HCT116 (cell line): ENCODE data around the gene FKBP2. TPM values are rescaled to one million over a fixed set of nuclear protein-coding genes. Genes with fewer than 3 reads are reported as not detected.

Experiments used
- ATAC-seq: fragments of 200-7000 bp; cut with Tn5 transposase; 2 replicates; pipeline ENCODE4 v1.9.1; 2020; ENCODE audit warnings: mild to moderate bottlenecking, moderate library complexity
- BruUV-seq: library from RNA; stranded (reverse); fragments of 400-500 nt; replicated peaks from 2 replicates; lab custom pipeline; 2021; lab: Mats Ljungman, UMichigan
- CTCF ChIA-PET: fragments of 300-600 bp; sonication (Branson Sonifier 250); formaldehyde crosslinking; loops from one replicate; lab custom pipeline; 2021; ENCODE audit warnings: antibody characterized with exemption; lab: Charles Lee
- POLR2A ChIA-PET: fragments of 300-600, 350-600 bp; sonication (Branson Sonifier 250); formaldehyde crosslinking; loops from one replicate; lab custom pipeline; 2021; ENCODE audit warnings: antibody characterized with exemption; lab: Charles Lee
- RAD21 ChIA-PET, 2 experiments: fragments of 300-600 bp; sonication (Branson Sonifier 250); formaldehyde crosslinking; loops; one replicate each; lab custom pipeline; 2023; ENCODE audit warnings: low total read pairs in 2 of 2; ENCODE audit not compliant: uncharacterized antibody in 2 of 2, unreplicated experiment in 2 of 2, low non-redundant PET in 1 of 2; lab: Charles Lee
- DNase-seq: peaks from one replicate; pipeline ENCODE4 v3.0.0-alpha.2; 2010; ENCODE audit warnings: low read depth, low spot score
- H2AFZ ChIP-seq: fragments of 200-600 bp; shearing (Covaris generic), sonication (generic); 2 replicates; pipeline ENCODE4 v1.6.1; 2017; ENCODE audit warnings: low read depth, mixed run types, mixed read lengths, antibody characterized with exemption, low read length; ENCODE audit not compliant: poor library complexity, severe bottlenecking
- H3K27ac ChIP-seq: 2 replicates; pipeline ENCODE4 v1.5.1; 2012; ENCODE audit warnings: low read depth, low read length
- H3K27me3 ChIP-seq: fragments of 200-600 bp; sonication (generic); 2 replicates; pipeline ENCODE4 v1.6.1; 2016; ENCODE audit warnings: mixed run types, low read length, mixed read lengths; ENCODE audit not compliant: insufficient read depth
- H3K36me3 ChIP-seq, 2 experiments: fragments of 200-500 bp in 1 of 2; fragments of 200-600 bp in 1 of 2; sonication (Bioruptor generic) in 1 of 2; sonication (generic) in 1 of 2; 2 replicates each; pipeline versions ENCODE4 v1.5.1 to v1.6.1; 2014 to 2016; ENCODE audit warnings: low read length in 2 of 2, inconsistent platforms in 1 of 2, mixed read lengths in 1 of 2, mixed run types in 1 of 2; ENCODE audit not compliant: insufficient read depth in 2 of 2, control insufficient read depth in 1 of 2
- H3K4me1 ChIP-seq, 2 experiments: fragments of 200-600 bp in 1 of 2; sonication (generic) in 1 of 2; 2 replicates each; pipeline versions ENCODE4 v1.5.1 to v1.6.1; 2012 to 2017; ENCODE audit warnings: low read length in 2 of 2, inconsistent platforms in 1 of 2, mild to moderate bottlenecking in 1 of 2, mixed read lengths in 1 of 2, mixed run types in 1 of 2, moderate library complexity in 1 of 2; ENCODE audit not compliant: insufficient read depth in 2 of 2, control insufficient read depth in 1 of 2
- H3K4me2 ChIP-seq: fragments of 200-600 bp; sonication (generic); 2 replicates; pipeline ENCODE4 v1.6.1; 2017; ENCODE audit warnings: mixed run types, low read length, mixed read lengths
- H3K4me3 ChIP-seq, 2 experiments: fragments of 200-600 bp in 1 of 2; sonication (generic) in 1 of 2; replicated peaks in 1 of 2; 2 replicates each; pipeline ENCODE4 v1.5.1; 2011 to 2016; ENCODE audit warnings: low read length in 2 of 2, control low read depth in 1 of 2, low read depth in 1 of 2, mild to moderate bottlenecking in 1 of 2, mixed read lengths in 1 of 2, mixed run types in 1 of 2
- H3K79me2 ChIP-seq: fragments of 200-600 bp; sonication (generic); 2 replicates; pipeline ENCODE4 v1.6.1; 2017; ENCODE audit warnings: mild to moderate bottlenecking, mixed run types, low read length, moderate library complexity, mixed read lengths; ENCODE audit not compliant: insufficient read depth
- H3K9ac ChIP-seq: fragments of 200-600 bp; sonication (generic); 2 replicates; pipeline ENCODE4 v1.6.1; 2016; ENCODE audit warnings: low read length, mixed read lengths
- H3K9me2 ChIP-seq: fragments of 200-600 bp; sonication (generic), shearing (Covaris generic); 2 replicates; pipeline ENCODE4 v1.6.1; 2017; ENCODE audit warnings: mixed run types, mild to moderate bottlenecking, moderate library complexity; ENCODE audit not compliant: insufficient read depth
- H3K9me3 ChIP-seq, 2 experiments: fragments of 200-500 bp in 1 of 2; fragments of 200-600 bp in 1 of 2; sonication (Bioruptor generic) in 1 of 2; sonication (generic) in 1 of 2; 2 replicates each; pipeline ENCODE4 v1.6.1; 2014 to 2017; ENCODE audit warnings: low read length in 2 of 2, mixed read lengths in 2 of 2, inconsistent platforms in 1 of 2, low read depth in 1 of 2, mild to moderate bottlenecking in 1 of 2, mixed run types in 1 of 2, moderate library complexity in 1 of 2; ENCODE audit not compliant: control insufficient read depth in 1 of 2, insufficient read depth in 1 of 2
- H4K20me1 ChIP-seq: fragments of 200-600 bp; sonication (generic), shearing (Covaris generic); 2 replicates; pipeline ENCODE4 v1.6.1; 2017; ENCODE audit warnings: mixed run types, mild to moderate bottlenecking, moderate library complexity; ENCODE audit not compliant: insufficient read depth
- EZH2phosphoT487 ChIP-seq: fragments of 200-600 bp; IDR thresholded peaks from 2 replicates; pipeline ENCODE4 v1.6.1; 2018; ENCODE audit warnings: antibody characterized with exemption, borderline replicate concordance
- POLR2AphosphoS5 ChIP-seq: IDR thresholded peaks from 2 replicates; pipeline ENCODE4 v1.6.1; 2011; ENCODE audit warnings: mild to moderate bottlenecking, low read depth, low read length, moderate library complexity
- YY1 ChIP-seq: IDR thresholded peaks from 2 replicates; pipeline ENCODE4 v1.6.1; 2011; ENCODE audit warnings: low read length, low read depth, moderate library complexity, mild to moderate bottlenecking; ENCODE audit not compliant: insufficient replicate concordance; ENCODE audit errors: extremely low read depth
- ZFX ChIP-seq: fragments of 450-650 bp; IDR thresholded peaks from 2 replicates; pipeline ENCODE4 v1.6.1; 2017
- intact Hi-C: fragments of 100-400 bp; cut with micrococcal nuclease; formaldehyde crosslinking; loops from 2 replicates; pipeline ENCODE4 v1.10.0; 2022
- total RNA-seq: library from RNA; stranded (reverse); gene quantifications from one replicate; pipeline ENCODE4 v1.2.1, GENCODE V29; 2021; ENCODE audit not compliant: unreplicated experiment
- TF ChIP-seq, protein P1 (sequence below): IDR thresholded peaks from 2 replicates; pipeline ENCODE4 v1.6.1; 2012; ENCODE audit warnings: low read depth
- TF ChIP-seq, protein P2 (sequence below): IDR thresholded peaks from 2 replicates; pipeline ENCODE4 v1.6.1; 2011; ENCODE audit warnings: mild to moderate bottlenecking, low read length, moderate library complexity; ENCODE audit not compliant: insufficient replicate concordance; ENCODE audit errors: extremely low read depth

The FKBP2 gene
- total RNA-seq, 1 experiment from 2014 or later: 69.2 TPM

DNA sequence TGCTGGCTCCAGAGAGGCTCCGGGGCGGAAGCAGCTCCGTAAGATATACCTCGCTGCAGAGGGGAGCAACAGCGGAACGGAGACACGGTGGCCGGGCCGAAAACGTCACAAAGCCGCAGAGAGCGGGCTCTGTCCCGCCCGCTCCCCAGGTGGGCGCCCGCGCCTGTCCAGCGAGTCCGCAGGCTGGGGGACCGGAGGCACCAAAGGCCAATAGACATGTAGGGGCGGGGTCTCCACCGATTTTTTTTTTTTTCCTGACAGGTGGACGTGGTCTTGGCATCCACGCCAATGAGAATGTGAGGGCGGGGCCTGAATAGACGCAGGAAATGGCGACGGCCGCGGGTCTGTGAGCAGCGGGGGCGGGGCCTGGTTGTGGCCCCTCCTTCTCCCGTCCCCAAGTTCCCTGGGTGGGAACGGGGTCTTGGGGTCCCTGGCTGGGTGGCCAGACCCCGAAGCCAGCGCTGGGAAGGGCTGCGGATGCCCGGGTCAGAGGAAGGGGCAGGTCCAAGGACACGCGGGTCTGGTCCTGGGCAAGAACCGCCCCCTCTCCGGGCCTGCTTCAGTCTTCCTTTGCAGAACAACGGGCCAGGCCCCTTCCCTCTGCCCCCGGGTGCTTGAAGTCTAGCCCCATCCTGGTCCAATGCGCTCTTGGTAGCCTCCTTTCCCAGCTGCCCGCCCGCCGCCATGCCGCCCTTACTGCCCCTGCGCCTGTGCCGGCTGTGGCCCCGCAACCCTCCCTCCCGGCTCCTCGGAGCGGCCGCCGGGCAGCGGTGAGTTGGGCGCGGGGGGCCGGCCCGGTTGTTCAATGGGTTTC is 10.5 kb upstream of the FKBP2 start, which contains the start of gene DNAJC4:
TSS of gene DNAJC4 (plus strand) at position 378 of the 814 bp plus-strand sequence. CDS start at position 685, 307 bp downstream.
- CTCF ChIA-PET: no interaction called here
- H2AFZ ChIP-seq: no peak within 1 kb of the TSS
- peak; percentile 41 for ATAC-seq
- BruUV-seq: no TSS peak
- peaks cover 27 to 67% of the 10 kb centered on the region in 2 experiments for H3K4me1 ChIP-seq
- TF ChIP-seq, protein P1, sequence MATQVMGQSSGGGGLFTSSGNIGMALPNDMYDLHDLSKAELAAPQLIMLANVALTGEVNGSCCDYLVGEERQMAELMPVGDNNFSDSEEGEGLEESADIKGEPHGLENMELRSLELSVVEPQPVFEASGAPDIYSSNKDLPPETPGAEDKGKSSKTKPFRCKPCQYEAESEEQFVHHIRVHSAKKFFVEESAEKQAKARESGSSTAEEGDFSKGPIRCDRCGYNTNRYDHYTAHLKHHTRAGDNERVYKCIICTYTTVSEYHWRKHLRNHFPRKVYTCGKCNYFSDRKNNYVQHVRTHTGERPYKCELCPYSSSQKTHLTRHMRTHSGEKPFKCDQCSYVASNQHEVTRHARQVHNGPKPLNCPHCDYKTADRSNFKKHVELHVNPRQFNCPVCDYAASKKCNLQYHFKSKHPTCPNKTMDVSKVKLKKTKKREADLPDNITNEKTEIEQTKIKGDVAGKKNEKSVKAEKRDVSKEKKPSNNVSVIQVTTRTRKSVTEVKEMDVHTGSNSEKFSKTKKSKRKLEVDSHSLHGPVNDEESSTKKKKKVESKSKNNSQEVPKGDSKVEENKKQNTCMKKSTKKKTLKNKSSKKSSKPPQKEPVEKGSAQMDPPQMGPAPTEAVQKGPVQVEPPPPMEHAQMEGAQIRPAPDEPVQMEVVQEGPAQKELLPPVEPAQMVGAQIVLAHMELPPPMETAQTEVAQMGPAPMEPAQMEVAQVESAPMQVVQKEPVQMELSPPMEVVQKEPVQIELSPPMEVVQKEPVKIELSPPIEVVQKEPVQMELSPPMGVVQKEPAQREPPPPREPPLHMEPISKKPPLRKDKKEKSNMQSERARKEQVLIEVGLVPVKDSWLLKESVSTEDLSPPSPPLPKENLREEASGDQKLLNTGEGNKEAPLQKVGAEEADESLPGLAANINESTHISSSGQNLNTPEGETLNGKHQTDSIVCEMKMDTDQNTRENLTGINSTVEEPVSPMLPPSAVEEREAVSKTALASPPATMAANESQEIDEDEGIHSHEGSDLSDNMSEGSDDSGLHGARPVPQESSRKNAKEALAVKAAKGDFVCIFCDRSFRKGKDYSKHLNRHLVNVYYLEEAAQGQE: no peak
- TF ChIP-seq ZFX: peak; percentile 61; the same call in 1 of the 2 replicates
- no peak for TF ChIP-seq EZH2phosphoT487
- TF ChIP-seq, protein P2, sequence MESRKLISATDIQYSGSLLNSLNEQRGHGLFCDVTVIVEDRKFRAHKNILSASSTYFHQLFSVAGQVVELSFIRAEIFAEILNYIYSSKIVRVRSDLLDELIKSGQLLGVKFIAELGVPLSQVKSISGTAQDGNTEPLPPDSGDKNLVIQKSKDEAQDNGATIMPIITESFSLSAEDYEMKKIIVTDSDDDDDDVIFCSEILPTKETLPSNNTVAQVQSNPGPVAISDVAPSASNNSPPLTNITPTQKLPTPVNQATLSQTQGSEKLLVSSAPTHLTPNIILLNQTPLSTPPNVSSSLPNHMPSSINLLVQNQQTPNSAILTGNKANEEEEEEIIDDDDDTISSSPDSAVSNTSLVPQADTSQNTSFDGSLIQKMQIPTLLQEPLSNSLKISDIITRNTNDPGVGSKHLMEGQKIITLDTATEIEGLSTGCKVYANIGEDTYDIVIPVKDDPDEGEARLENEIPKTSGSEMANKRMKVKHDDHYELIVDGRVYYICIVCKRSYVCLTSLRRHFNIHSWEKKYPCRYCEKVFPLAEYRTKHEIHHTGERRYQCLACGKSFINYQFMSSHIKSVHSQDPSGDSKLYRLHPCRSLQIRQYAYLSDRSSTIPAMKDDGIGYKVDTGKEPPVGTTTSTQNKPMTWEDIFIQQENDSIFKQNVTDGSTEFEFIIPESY: peak; percentile 5
- TF ChIP-seq POLR2AphosphoS5: peak; percentile 84
- TF ChIP-seq YY1: peak; percentile 79
- TF ChIP-seq, all 23 proteins: peak for 4
- Histone ChIP-seq H4K20me1 (no peaks in the 10 kb centered on the region), H3K27ac (peak within 1 kb of the TSS; percentile 61), H3K4me2 (peak within 1 kb of the TSS; percentile 99), H3K27me3 (no peaks in the 10 kb centered on the region), H3K9me3 (no peaks in the 10 kb centered on the region), H3K9me2 (no peaks in the 10 kb centered on the region), H3K4me3 (peak within 1 kb of the TSS; percentile 71 to 89), H3K9ac (peak within 1 kb of the TSS; percentile 88), H3K36me3 (no peaks in the 10 kb centered on the region), H3K79me2 (peaks cover 16% of the 10 kb centered on the region)
- POLR2A ChIA-PET: interaction anchor here (1.1 to 1.2 kb wide), 2 partner anchors 9 to 53 kb away, joined by 3 to 4 read pairs; no protein-coding TSS in a partner anchor
- RAD21 ChIA-PET: no interaction called here
- intact Hi-C loops: no loop called here
- peak; percentile 89 for DNase-seq
